Heart right ventricle (tissue), 16 donors: ENCODE results near the gene PARN. TPM values are rescaled to one million over a fixed set of nuclear protein-coding genes. Genes with fewer than 3 reads are reported as not detected.
A peak's percentile ranks its signal among the peaks of the same experiment; 100 is the strongest.

Experiments used
- ATAC-seq, 8 donors: fragments of 200-7000 bp; cut with Tn5 transposase; one replicate each; pipeline ENCODE4 v1.9.1; 2020; ENCODE audit warnings: mild to moderate bottlenecking in 8 of 8, moderate library complexity in 8 of 8, moderate number of reproducible peaks in 1 of 8
- DNase-seq, 2 donors: peaks; one replicate each; pipeline ENCODE4 v3.0.0-alpha.2; 2020
- H3K27ac ChIP-seq, 10 donors: fragments of 200-600 bp; sonication (generic) in 2 of 10; one replicate each; pipeline versions ENCODE4 v1.5.0 to v1.8.0; 2020 to 2022; ENCODE audit warnings: mild to moderate bottlenecking in 3 of 10
- H3K27me3 ChIP-seq, 7 donors: fragments of 200-600 bp; one replicate each; pipeline ENCODE4 v1.8.0; 2021 to 2022; ENCODE audit warnings: mild to moderate bottlenecking in 2 of 7
- H3K36me3 ChIP-seq, 9 donors: fragments of 200-600 bp; sonication (generic) in 1 of 9; one replicate each; pipeline versions ENCODE4 v1.5.0 to v1.8.0; 2020 to 2022; ENCODE audit warnings: mild to moderate bottlenecking in 2 of 9
- H3K4me1 ChIP-seq, 9 donors: fragments of 200-600 bp; sonication (generic) in 1 of 9; one replicate each; pipeline versions ENCODE4 v1.5.0 to v1.8.0; 2020 to 2022; ENCODE audit warnings: mild to moderate bottlenecking in 4 of 9
- H3K4me3 ChIP-seq, 10 donors: fragments of 200-600 bp; sonication (generic) in 2 of 10; one replicate each; pipeline versions ENCODE4 v1.5.0 to v1.8.0; 2020 to 2022; ENCODE audit warnings: mild to moderate bottlenecking in 7 of 10, moderate library complexity in 2 of 10
- H3K9me3 ChIP-seq, 11 donors: fragments of 200-600 bp in 10 of 11; sonication (generic) in 2 of 11; one replicate each; pipeline versions ENCODE4 v1.5.0 to v1.8.0; 2013 to 2022; ENCODE audit warnings: mild to moderate bottlenecking in 2 of 11, control low read depth in 1 of 11, moderate library complexity in 1 of 11
- CTCF ChIP-seq, 9 donors: fragments of 200-600 bp; sonication (generic) in 2 of 9; IDR thresholded peaks; one replicate each; pipeline versions ENCODE4 v1.5.0 to v1.8.0; 2021 to 2022; ENCODE audit warnings: antibody characterized with exemption in 9 of 9, mild to moderate bottlenecking in 5 of 9, moderate library complexity in 1 of 9
- WGBS, 2 donors: extraction: QIAGEN DNeasy Blood & Tissue Kit; methylation state at CpG; one replicate each; pipeline ENCODE4 v1.1.7; 2013; ENCODE audit warnings: inconsistent platforms in 1 of 2; 5-methylcytosine and 5-hydroxymethylcytosine counted together
- intact Hi-C, 10 donors: fragments of 100-400 bp; cut with DNase I; formaldehyde crosslinking; loops; one replicate each; pipeline versions ENCODE4 v1.11.1 to v1.14.2; 2022
- polyA plus RNA-seq, 2 donors: library from polyadenylated mRNA; stranded (reverse); fragments of 200-250 nt; gene quantifications; one replicate each; pipeline ENCODE4 v1.2.3, GENCODE V29; 2013
- total RNA-seq, 10 donors: library from RNA; stranded (reverse); fragmentation: NEBNext Ultra II Directional in 3 of 10; extraction: Animal tissue kit (Norgen Biotek cat#: 25700) in 3 of 10; gene quantifications; one replicate each; pipeline versions ENCODE4 v1.2.1 to v1.2.4, GENCODE V29; 2021 to 2023
- donor health status: Arrhythmogenic right ventricular cardiomyopathy.
- donor health status: ischemic (EF 13 %, LVEDD 7.1; RV severe dilation, severe dysfunction).
- donor health status: healthy with polysubstance abuse.
- donor health status: DM: no; HTN: yes; CAD: no.
- donor health status: DM: no; HTN: no; CAD: no.
- donor health status: ischemic (EF 25% LVEDD 6.9; RV normal size, moderate dysfunction).
- donor health status: ischemic (EF 25% LVEDD 5.7; RV mildly dilated, moderate dysfunction).
- donor health status: healthy.
- donor health status: DM: yes; HTN: yes; CAD: no.
- donor health status: Ischemic cardiomyopathy.
- donor health status: ischemic (EF 35%, LVEDD 5.7; RV mildly dilated, moderate dysfunction).
- donor health status: nonischemic (EF 11% LVEDD 7.7; RV severe dilation, severe dysfunction).
- donor health status: DM: yes; HTN: yes; CAD: no.
- donor health status: PGD.
- donor health status: ischemic (EF 29% LVEDD 5.4; RV normal size, mild dysfunction).
- donor health status: nonischemic (EF 23%, LVEDD 6.1; RV moderate dilation, normal function).

Gene PARN
- total and polyA plus RNA-seq, 12 donors: 7.0 to 25.3 (median 22.8) TPM

- 2 to 3% methylated on average over 17 of the region's 17 CpGs for WGBS, 2 donors
- no peak for ATAC-seq
- H3K27ac ChIP-seq: peak overlapping the region; percentile 66 to 98 (median 94)
- H3K9me3 ChIP-seq: no peaks in the 10 kb centered on the region
- no peak for TF ChIP-seq CTCF (IDR thresholded peaks at IDR 0.05)
- DNase-seq: no peak
- intact Hi-C loops: no loop called here
- H3K27me3 ChIP-seq: no peaks in the 10 kb centered on the region
- H3K36me3 ChIP-seq: peaks cover 0 to 44% (median 24%) of the 10 kb centered on the region in 9 donors
- H3K4me1 ChIP-seq: peaks cover 0 to 46% (median 37%) of the 10 kb centered on the region in 9 donors
- peak overlapping the region; percentile 80 to 97 (median 90) for H3K4me3 ChIP-seq
Observed at GRCh38 chr16:14629612-14629918, 495 bp downstream of the PARN start.

GRCh38 chr16:14628806-14629611, 1.1 kb downstream of the PARN start:
- no peak for DNase-seq
- intact Hi-C loops: no loop called here

GRCh38 chr16:14627078-14627477, 3.0 kb downstream of the PARN start:
- Histone ChIP-seq H3K4me1 (peaks cover 0 to 34% (median 20%) of the 10 kb centered on the region in 9 donors), H3K9me3 (no peaks in the 10 kb centered on the region), H3K36me3 (peaks cover 0 to 69% (median 34%) of the 10 kb centered on the region in 9 donors), H3K27me3 (no peaks in the 10 kb centered on the region), H3K4me3 (no peak overlapping the region), H3K27ac (no peak overlapping the region)
- DNase-seq (no peak), ATAC-seq (no peak)
- intact Hi-C loops: no loop called here
- no peak for TF ChIP-seq CTCF (IDR thresholded peaks at IDR 0.05)
- 93 to 96% methylated on average over 4 of the region's 4 CpGs for WGBS, 2 donors

More at GRCh38 chr16:14628806-14629611, 1.1 kb downstream of the PARN start:
- Histone ChIP-seq H3K9me3 (no peaks in the 10 kb centered on the region), H3K27ac (peak overlapping the region in 9 of 10 donors; percentile 88 to 98 (median 94)), H3K4me3 (peak overlapping the region; percentile 80 to 97 (median 90)), H3K27me3 (no peaks in the 10 kb centered on the region), H3K4me1 (peaks cover 0 to 41% (median 31%) of the 10 kb centered on the region in 9 donors), H3K36me3 (peaks cover 0 to 50% (median 26%) of the 10 kb centered on the region in 9 donors)
- no peak for TF ChIP-seq CTCF (IDR thresholded peaks at IDR 0.05)
- ATAC-seq: no peak
- WGBS, 2 donors: 60 to 62% methylated on average over 12 of the region's 12 CpGs

- intact Hi-C loops: loop anchor here in 2 of 10 donors (10.0 kb wide), 2 partner anchors 64 to 354 kb away; no protein-coding TSS in a partner anchor
- Histone ChIP-seq H3K4me1 (no peaks in the 10 kb centered on the region), H3K9me3 (no peaks in the 10 kb centered on the region), H3K27ac (no peak overlapping the region), H3K27me3 (no peaks in the 10 kb centered on the region), H3K4me3 (no peak overlapping the region), H3K36me3 (peaks cover 0 to 100% (median 54%) of the 10 kb centered on the region in 9 donors)
- DNase-seq (no peak), ATAC-seq (no peak)
- WGBS, 2 donors: 94 to 98% methylated on average over 7 of the region's 7 CpGs
- no peak for TF ChIP-seq CTCF (IDR thresholded peaks at IDR 0.05)
Observed at GRCh38 chr16:14618566-14618965, 11.5 kb downstream of the PARN start.
